Kidney (tissue), 14 donors: ENCODE measurements around the gene MTPN. TPM values are rescaled to one million over a fixed set of nuclear protein-coding genes. Genes with fewer than 3 reads are reported as not detected.
A peak's percentile ranks its signal among the peaks of the same experiment; 100 is the strongest.

ENCODE experiments used
- DNase-seq, 5 donors: peaks; one replicate each; pipeline ENCODE4 v3.0.0-alpha.2; 2013 to 2020
- FAIRE-seq: peaks from 2 replicates; lab custom pipeline; 2012; peaks lifted over from hg19 to GRCh38; lab: Jason Lieb, UNC
- H3K27ac ChIP-seq, 2 donors: one replicate each; pipeline ENCODE4 v1.7.0; 2013; ENCODE audit warnings: low read depth in 2 of 2, low read length in 2 of 2, inconsistent platforms in 1 of 2
- H3K27me3 ChIP-seq: one replicate; pipeline ENCODE4 v1.7.1; 2013; ENCODE audit warnings: low read length, inconsistent platforms; ENCODE audit not compliant: control insufficient read depth, insufficient read depth
- H3K36me3 ChIP-seq, 3 donors: one replicate each; pipeline versions ENCODE4 v1.7.0 to v1.7.1; 2013; ENCODE audit warnings: low read length in 3 of 3, control low read depth in 1 of 3, inconsistent platforms in 1 of 3; ENCODE audit not compliant: insufficient read depth in 3 of 3, control insufficient read depth in 2 of 3
- H3K4me1 ChIP-seq, 3 donors: one replicate each; pipeline versions ENCODE4 v1.7.0 to v1.7.1; 2013; ENCODE audit warnings: low read length in 3 of 3, inconsistent platforms in 1 of 3, low read depth in 1 of 3; ENCODE audit not compliant: control insufficient read depth in 2 of 3, insufficient read depth in 2 of 3
- H3K4me3 ChIP-seq, 3 donors: one replicate each; pipeline versions ENCODE4 v1.7.0 to v1.8.1; 2013; ENCODE audit warnings: low read length in 3 of 3, control low read depth in 1 of 3, inconsistent platforms in 1 of 3
- H3K9ac ChIP-seq, 3 donors: one replicate each; pipeline versions ENCODE4 v1.7.0 to v1.7.1; 2013; ENCODE audit warnings: low read length in 3 of 3, control low read depth in 1 of 3, inconsistent platforms in 1 of 3
- H3K9me3 ChIP-seq, 3 donors: one replicate each; pipeline versions ENCODE4 v1.7.0 to v1.7.1; 2013; ENCODE audit warnings: low read length in 3 of 3, control low read depth in 1 of 3, inconsistent platforms in 1 of 3; ENCODE audit not compliant: control insufficient read depth in 2 of 3, insufficient read depth in 1 of 3
- CTCF ChIP-seq: IDR thresholded peaks from 3 replicates; pipeline ENCODE4 v1.5.1; 2012; ENCODE audit warnings: mild to moderate bottlenecking, moderate library complexity, borderline replicate concordance; ENCODE audit not compliant: insufficient read depth; ENCODE audit errors: extremely low read depth
- intact Hi-C: fragments of 100-400 bp; cut with DNase I; formaldehyde crosslinking; loops from one replicate; pipeline ENCODE4 v1.11.1; 2022
- polyA plus RNA-seq: library from polyadenylated mRNA; stranded (reverse); fragments of 350-450 nt; fragmentation: Illumina TruSeq; extraction: RNeasy Lipid Tissue Mini Kit (QIAGEN cat#74804); gene quantifications from one replicate; pipeline ENCODE4 v1.2.3, GENCODE V29; 2014; ENCODE audit warnings: low read depth, low replicate concordance; ENCODE audit not compliant: insufficient read depth
- total RNA-seq: library from RNA; stranded (reverse); fragmentation: NEBNext Ultra II Directional; extraction: Animal tissue kit (Norgen Biotek cat#: 25700); gene quantifications from one replicate; pipeline ENCODE4 v1.2.1, GENCODE V29; 2021
- donor health status: control.
- donor health status: control.
- donor health status: control.
- donor health status: control.
- donor health status: control.
- donor health status: DM: yes; HTN: yes; CAD: no.
- donor health status: Normal renal cell carcinoma (clear cell type).

Gene MTPN
- total and polyA plus RNA-seq, 2 donors from 2014 or later, result 43.1 to 101 TPM

- intact Hi-C loops, result loop anchor here (5.0 kb wide), 1 partner anchor 210 kb away; no protein-coding TSS in a partner anchor
- Histone ChIP-seq H3K27me3 (no peaks in the 10 kb centered on the region), H3K9ac (no peak overlapping the region), H3K4me3 (no peak overlapping the region), H3K27ac (no peak overlapping the region), H3K9me3 (no peaks in the 10 kb centered on the region), H3K4me1 (no peaks in the 10 kb centered on the region), H3K36me3 (no peaks in the 10 kb centered on the region)
- DNase-seq, result no peak
- no peak for FAIRE-seq
- no peak for TF ChIP-seq CTCF
These were observed 35.1 kb upstream of the MTPN start for GRCh38 chr7:136012238-136012637.

DNA sequence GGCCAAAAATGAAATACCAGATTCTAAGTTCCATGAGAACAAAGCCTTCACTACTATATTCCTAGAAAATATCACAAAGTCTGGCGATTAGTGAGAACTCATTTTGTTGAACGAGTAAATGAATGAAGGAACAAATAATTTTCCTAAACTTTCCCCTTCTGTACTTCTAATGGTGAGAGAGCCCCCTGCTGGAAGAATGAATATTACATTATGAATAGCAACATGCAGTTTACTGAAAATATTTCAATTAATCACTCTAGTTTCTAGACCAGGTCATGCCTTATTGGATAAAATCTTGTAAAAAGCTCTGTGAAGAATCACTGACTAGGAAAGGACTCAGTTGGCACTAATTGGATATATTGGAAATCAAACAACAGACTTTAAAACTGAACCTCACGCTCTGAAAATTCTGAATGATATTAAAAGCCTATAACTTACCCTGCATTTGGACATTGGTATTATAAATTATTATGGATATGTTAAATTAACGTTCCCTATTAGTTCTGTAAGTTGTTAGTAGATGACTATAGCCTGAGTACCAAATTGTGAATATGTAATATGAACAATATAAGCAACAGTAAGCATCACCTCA lies 32.4 kb upstream of the MTPN start:
- H3K4me3 ChIP-seq, result no peak overlapping the region
- H3K36me3 ChIP-seq, result no peaks in the 10 kb centered on the region
- DNase-seq, result peak in 2 of 5 donors; percentile 63 to 74
- no peaks in the 10 kb centered on the region for H3K4me1 ChIP-seq
- FAIRE-seq, result peak; percentile 95
- intact Hi-C loops, result loop anchor here (5.0 kb wide), 1 partner anchor 207 kb away; no protein-coding TSS in a partner anchor
- H3K27ac ChIP-seq, result no peak overlapping the region
- H3K9me3 ChIP-seq, result no peaks in the 10 kb centered on the region
- H3K27me3 ChIP-seq, result no peaks in the 10 kb centered on the region
- no peak overlapping the region for H3K9ac ChIP-seq
- peak; percentile 56 for TF ChIP-seq CTCF

DNA sequence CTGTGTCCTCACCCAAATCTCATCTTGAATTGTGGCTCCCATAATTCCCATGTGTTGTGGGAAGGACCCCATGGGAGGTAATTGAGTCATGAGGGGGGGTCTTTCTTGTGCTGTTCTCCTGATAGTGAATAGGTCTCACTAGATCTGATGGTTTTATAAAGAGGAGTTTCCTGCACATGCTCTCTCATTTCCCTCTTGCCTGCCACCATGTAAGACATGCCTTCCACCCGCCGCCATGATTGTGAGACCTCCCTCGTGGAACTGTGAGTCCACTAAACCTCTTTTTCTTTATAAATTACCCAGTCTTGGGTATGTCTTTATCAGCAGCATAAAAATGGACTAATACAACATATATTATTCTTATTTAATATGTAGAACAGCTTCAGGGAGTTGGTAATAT lies 29.0 kb upstream of the MTPN start:
- DNase-seq (no peak), FAIRE-seq (no peak)
- intact Hi-C loops, result no loop called here
- Histone ChIP-seq H3K27me3 (no peaks in the 10 kb centered on the region), H3K27ac (no peak overlapping the region), H3K4me3 (no peak overlapping the region), H3K36me3 (no peaks in the 10 kb centered on the region), H3K9ac (no peak overlapping the region), H3K9me3 (no peaks in the 10 kb centered on the region), H3K4me1 (no peaks in the 10 kb centered on the region)
- no peak for TF ChIP-seq CTCF

DNA sequence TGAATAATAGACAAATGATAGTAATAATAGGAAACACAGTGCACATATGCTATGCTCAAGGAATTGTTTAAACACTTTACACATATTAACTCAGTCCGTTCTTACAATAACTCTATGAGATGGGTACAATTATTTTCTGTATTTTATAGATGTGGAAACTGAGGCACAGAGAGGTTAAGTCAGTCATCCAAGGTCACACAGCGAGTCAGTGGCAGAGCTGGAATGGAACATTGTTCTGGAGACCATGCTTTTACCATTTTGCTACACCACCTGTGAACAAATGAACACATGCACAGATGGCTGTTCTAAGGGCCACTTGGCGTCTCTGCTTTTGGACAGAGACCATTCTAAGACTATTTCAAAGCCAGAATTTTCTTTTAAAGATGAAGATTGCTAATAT lies 26.9 kb upstream of the MTPN start:
- H3K36me3 ChIP-seq, result no peaks in the 10 kb centered on the region
- H3K27ac ChIP-seq, result no peak overlapping the region
- no peak for TF ChIP-seq CTCF
- no peak for DNase-seq
- H3K4me1 ChIP-seq, result no peaks in the 10 kb centered on the region
- H3K27me3 ChIP-seq, result no peaks in the 10 kb centered on the region
- FAIRE-seq, result no peak
- no peaks in the 10 kb centered on the region for H3K9me3 ChIP-seq
- no peak overlapping the region for H3K4me3 ChIP-seq
- no peak overlapping the region for H3K9ac ChIP-seq
- intact Hi-C loops, result no loop called here
